Central memory CD4-positive, alpha-beta T cell (primary cell): ENCODE data around the gene SVEP1.

ENCODE experiments used
- DNase-seq: peaks from one replicate; pipeline ENCODE4 v3.0.0; 2022

SVEP1 gene

DNA sequence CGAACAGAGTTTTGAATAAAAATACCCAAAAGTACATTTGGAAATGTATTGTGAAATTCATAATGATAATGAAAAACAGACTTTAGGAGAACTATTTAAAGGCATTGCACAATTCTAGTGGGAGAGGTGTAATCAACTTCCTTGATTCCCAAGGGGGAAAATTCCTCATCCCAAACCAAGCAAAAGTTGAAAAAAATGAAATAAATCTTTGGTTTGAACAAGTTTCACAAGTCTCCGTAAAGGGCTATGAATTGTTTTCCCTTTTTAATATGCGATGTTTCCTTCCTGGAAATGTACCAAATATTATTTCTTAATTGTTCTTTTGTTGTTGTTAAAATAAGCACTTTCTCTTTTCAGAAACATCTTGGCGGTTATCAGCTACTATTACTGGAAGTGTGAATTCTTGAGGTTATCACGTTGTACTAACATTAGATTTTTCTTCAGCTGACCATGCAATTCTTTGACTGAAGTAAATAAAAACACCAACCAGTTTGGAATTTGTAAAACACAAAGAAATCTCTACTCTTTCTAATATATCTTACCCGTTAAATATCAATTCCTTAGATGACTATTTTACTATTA is 59.3 kb downstream of the SVEP1 start:
- DNase-seq = no peak

- no peak for DNase-seq
Measured at GRCh38 chr9:110517483-110517882, 62.1 kb downstream of the SVEP1 start.

GRCh38 chr9:110514897-110515296 is 64.6 kb downstream of the SVEP1 start:
- no peak for DNase-seq

DNA sequence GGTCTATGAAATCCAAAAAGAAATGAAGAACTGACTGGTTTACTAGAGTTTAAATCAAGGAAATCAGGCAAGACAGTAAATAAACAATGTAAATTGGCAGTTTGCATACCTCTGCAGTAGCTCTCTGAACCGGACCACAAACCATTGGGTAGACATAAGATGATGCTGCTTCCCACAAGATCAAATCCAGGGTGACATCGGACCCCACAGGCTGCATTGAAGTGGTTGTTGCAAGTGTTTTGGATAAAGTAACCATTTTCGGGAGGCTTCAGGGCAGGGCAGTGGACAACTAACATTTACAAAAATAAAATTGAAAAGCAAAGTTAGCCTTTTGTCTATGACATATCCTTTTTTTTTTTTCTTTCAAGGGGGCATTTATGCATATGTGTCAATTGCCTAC is 66.7 kb downstream of the SVEP1 start:
- no peak for DNase-seq

DNA sequence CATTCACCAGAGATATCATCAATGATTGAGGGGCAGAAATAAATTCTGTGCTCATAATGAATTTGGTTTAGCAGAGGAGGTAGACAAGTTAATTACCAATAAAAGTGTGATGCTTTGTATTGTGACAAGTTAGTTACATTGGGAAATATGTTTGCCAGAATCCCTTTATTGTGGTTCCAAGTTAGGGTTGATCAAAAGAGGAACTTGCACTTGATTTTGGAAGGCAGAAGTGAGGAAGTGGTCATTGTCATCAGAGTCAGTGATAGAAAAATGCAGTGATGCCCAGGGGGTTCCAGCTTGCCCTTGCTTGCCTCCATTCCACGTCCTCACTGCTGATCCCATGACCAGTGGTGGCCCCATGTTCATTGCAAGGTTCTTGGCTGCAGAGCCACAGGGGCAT is 69.7 kb downstream of the SVEP1 start:
- DNase-seq = no peak

DNA sequence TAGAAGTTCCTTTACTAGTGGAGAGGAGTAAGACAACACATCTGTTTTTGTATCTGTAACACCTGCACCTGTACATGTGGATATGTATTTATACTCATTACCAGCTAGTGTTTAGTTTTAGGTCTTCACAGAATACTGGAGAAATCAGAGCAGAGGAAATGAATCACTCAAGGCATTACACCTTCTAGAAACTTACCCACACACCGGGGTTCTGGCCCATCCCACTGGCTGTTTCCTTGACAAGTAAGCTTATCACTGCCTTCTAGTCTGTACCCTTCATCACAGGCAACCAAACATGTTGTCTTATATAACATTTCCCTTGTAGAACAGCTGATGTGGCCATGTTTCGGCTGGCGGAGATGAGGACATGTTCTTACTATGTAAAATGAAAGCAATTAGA is 76.7 kb downstream of the SVEP1 start:
- no peak for DNase-seq

DNA sequence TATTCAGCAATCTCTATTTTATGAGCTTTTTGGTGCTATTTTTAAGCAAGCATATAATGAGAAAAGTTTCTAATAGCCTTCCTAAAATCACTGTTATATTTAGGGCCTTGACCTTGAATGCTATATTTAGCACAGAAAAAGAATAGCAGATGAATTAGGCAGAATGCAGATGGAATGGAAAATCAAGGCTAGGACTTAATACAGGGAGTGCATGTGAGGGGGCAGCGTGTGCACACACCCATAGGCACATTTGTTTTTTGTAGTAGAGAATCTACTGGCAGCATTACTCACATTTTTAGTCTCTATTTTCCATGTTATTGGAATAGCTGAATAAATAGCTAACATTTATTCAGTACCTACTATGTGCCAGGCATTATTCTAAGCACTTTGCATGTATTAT is 79.9 kb downstream of the SVEP1 start:
- no peak for DNase-seq

GRCh38 chr9:110487196-110487595 is 92.3 kb downstream of the SVEP1 start:
- DNase-seq = no peak

DNA sequence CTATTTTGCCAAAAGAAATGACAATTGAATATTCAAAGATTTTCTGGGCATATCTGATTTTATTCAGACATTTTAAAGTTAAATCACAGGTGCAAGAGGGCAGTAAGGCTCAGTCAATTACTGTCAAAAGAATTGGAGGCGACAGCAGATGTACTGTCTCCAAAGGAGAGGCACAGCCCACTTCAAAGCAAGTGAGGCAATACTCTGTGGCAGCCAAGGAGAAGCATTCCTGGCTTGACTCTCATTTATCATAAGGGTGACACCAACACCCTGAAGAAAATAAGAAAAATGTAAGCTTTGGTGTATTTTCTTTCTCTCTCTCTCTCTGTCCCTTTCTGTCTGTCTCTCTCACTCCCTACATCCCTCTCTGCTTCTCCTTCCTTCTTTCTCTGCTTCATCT is 93.3 kb downstream of the SVEP1 start:
- no peak for DNase-seq

GRCh38 chr9:110479481-110479880 is 100.1 kb downstream of the SVEP1 start:
- no peak for DNase-seq

GRCh38 chr9:110476251-110476650 is 103.3 kb downstream of the SVEP1 start:
- DNase-seq = no peak

- no peak for DNase-seq
Measured at GRCh38 chr9:110472111-110472510, 107.4 kb downstream of the SVEP1 start.

GRCh38 chr9:110468950-110469349 is 110.6 kb downstream of the SVEP1 start:
- no peak for DNase-seq

DNA sequence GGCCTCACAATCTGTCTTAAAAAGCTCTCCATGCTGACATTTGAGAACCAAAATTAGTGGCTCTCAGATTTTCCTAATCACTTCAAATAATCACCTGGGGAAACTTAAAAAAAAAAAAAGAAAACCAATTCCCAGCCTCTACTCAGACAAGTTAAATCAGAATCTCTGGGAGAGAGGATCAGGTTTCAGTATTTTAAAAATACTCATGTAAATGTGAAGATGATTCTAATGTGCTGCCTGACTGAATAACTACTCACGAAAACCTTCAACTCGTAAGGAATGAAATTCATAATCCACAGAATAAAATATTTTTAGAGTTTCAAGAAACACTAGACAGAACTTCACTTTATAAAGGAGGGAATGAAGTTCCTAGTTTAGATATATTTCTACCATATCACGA is 114.4 kb downstream of the SVEP1 start:
- DNase-seq = no peak

- no peak for DNase-seq
Measured at GRCh38 chr9:110464321-110464720, 115.2 kb downstream of the SVEP1 start.

GRCh38 chr9:110463499-110463898 is 116.0 kb downstream of the SVEP1 start:
- no peak for DNase-seq

GRCh38 chr9:110457245-110457644 is 122.3 kb downstream of the SVEP1 start:
- no peak for DNase-seq

DNA sequence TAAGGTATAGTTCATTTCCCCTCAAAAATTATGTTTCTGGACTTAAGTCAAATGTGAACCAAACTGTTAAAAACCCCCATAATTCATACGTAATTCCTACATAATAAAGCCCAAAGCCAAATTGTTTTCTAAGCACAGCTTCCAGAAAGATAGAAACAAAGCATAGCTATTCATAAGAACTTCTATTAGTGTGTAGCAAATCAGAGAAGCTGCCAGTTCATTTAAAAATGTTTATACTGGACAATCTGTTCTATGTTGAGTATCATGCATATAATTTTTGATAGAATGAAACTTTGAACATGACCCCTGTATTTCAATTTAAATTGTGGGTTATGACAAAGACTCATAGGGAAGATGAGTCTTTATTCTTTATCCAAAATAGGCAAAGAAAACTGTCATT is 122.9 kb downstream of the SVEP1 start:
- DNase-seq = no peak

GRCh38 chr9:110455860-110456259 is 123.7 kb downstream of the SVEP1 start:
- DNase-seq = no peak

DNA sequence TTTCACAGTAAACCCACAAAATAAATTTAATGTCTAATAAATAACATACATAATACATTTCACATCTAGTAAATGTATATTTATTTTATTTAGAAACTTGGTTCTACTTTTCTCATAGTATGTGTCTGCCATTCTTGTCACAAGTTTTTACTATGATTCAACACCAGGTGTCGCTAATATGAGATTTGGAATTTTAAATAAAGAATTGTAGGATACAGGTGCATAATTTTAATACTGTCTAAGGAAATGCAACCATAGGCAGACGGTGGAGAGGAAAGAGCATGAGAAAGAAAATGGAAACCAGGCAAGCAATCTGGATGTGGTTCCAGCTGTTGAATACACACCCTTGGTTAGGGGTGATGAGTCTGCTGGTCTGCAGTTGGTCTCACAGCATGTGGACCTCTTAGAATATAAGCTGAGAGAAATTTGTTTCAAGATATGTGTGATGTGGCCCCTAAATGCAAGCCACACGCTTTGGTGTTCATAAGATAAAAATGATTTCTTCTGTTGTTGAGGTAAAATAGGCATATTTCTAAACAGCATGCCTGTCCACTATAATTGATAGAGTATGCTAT is 127.2 kb downstream of the SVEP1 start:
- DNase-seq = no peak

- no peak for DNase-seq
Measured at GRCh38 chr9:110451726-110452125, 127.8 kb downstream of the SVEP1 start.

DNA sequence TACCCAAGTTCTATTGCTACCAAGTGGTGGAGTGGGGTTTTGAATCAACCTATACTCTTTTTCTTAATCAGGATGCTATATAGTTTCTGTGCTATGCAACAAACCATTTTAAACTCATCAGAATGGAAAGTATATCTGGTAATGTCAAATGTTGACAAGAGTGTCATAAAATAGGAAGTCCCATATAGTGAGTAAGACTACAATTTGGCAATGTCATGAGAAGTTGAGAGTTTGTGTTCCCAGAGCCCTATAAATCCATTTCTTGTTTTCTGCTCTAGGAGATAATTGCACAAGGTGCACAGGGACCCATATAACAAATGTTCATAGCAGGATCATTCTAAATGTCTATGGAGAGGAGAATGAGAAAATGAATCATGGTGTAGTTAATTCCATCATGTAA is 132.1 kb downstream of the SVEP1 start:
- no peak for DNase-seq

- no peak for DNase-seq
Measured at GRCh38 chr9:110446171-110446570, 133.4 kb downstream of the SVEP1 start.

DNA sequence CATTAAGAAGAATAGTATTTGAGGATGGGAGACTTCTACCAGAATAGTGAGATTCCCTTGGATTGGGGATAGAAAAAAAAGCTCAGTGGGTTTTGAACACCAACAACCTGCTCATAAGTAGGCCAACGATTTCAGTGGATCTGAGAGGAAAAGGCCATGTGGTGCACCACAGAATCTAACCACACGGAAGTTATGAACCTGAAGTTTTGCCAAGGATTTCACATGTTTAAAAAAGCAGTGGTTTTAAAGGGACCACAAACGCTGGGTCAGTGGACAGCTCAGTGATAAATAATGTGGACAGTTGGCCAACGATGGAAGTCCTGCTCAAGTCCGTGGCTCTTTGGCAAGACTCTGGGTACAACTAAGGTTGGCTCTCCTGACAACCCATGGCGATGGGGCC is 134.6 kb downstream of the SVEP1 start:
- no peak for DNase-seq

- DNase-seq = no peak
Measured at GRCh38 chr9:110443866-110444220, 135.7 kb downstream of the SVEP1 start.
